ENCODE data around the gene SNX27.
"Not testable (repeated sequence)": the region's sequence is repeated elsewhere in the genome, so short reads cannot be mapped to it uniquely, and the experiment has no call there.

Gene SNX27

DNA sequence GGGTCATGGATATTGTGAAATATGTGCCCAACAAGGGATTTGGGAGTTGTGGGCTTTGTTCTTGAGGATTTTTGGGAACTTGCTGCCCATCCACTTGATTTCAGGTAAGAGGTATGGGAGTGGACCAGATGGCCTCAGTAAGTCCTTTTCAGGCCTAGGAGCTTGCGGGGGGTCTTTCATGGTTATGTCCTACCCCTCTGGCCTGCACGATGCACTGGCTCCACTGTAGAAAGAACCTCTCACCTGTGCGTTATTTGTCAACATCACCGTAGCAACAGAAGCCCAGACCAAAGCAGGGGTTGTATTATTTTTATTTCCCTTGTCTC lies 118.1 kb downstream of the SNX27 start:
- TF ChIP-seq, protein P1, sequence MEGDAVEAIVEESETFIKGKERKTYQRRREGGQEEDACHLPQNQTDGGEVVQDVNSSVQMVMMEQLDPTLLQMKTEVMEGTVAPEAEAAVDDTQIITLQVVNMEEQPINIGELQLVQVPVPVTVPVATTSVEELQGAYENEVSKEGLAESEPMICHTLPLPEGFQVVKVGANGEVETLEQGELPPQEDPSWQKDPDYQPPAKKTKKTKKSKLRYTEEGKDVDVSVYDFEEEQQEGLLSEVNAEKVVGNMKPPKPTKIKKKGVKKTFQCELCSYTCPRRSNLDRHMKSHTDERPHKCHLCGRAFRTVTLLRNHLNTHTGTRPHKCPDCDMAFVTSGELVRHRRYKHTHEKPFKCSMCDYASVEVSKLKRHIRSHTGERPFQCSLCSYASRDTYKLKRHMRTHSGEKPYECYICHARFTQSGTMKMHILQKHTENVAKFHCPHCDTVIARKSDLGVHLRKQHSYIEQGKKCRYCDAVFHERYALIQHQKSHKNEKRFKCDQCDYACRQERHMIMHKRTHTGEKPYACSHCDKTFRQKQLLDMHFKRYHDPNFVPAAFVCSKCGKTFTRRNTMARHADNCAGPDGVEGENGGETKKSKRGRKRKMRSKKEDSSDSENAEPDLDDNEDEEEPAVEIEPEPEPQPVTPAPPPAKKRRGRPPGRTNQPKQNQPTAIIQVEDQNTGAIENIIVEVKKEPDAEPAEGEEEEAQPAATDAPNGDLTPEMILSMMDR (IDR thresholded peaks at IDR 0.05; ENCODE audit: control extremely low read depth, extremely low read depth, low read depth, missing control alignments), result no peak
- DNase-seq (ENCODE audit: extremely low spot score), result no peak
- POLR2A ChIA-PET, result no interaction called here
- CTCF ChIA-PET, result interaction anchor here (0.8 kb wide), 1 partner anchor 9 kb away, joined by 3 read pairs; no protein-coding TSS in a partner anchor

- ChIA-PET POLR2A (no interaction called here), CTCF (interaction anchor here (1.0 to 3.0 kb wide), 3 partner anchors 43 to 197 kb away, joined by 3 to 25 read pairs (median 20); no protein-coding TSS in a partner anchor)
- no peak for DNase-seq (ENCODE audit: extremely low spot score)
- TF ChIP-seq, protein P1 (IDR thresholded peaks at IDR 0.05; ENCODE audit: control extremely low read depth, extremely low read depth, low read depth, missing control alignments), result no peak
Observed at GRCh38 chr1:151733126-151733525, 121.3 kb downstream of the SNX27 start.

DNA sequence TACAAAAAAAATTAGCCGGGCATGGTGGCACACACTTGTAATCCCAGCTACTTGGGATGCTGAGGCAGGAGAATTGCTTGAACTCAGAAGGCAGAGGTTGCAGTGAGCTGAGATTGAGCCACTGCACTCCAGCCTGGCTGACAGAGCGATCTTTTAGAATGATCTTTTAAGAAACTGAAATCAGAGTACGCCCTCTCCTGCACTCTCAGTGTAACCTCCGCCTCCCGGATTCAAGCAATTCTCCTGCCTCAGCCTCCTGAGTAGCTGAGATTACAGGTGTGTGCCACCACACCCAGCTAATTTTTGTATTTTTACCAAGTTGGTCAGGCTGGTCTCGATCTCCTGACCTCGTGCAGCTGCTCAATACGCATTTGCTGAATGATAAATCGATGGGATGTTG lies 122.1 kb downstream of the SNX27 start:
- CTCF ChIA-PET, result interaction anchor here (0.9 to 3.0 kb wide), 15 partner anchors 10 to 393 kb away, joined by 3 to 25 read pairs (median 5); partner anchors contain the start of gene CELF3
- POLR2A ChIA-PET; DNase-seq (ENCODE audit: extremely low spot score): not testable (repeated sequence)

GRCh38 chr1:151737026-151737425 lies 125.2 kb downstream of the SNX27 start:
- TF ChIP-seq, protein P1 (IDR thresholded peaks at IDR 0.05; ENCODE audit: control extremely low read depth, extremely low read depth, low read depth, missing control alignments), result no peak
- ChIA-PET POLR2A (no interaction called here), CTCF (interaction anchor here (0.9 to 1.3 kb wide), 2 partner anchors 9 to 202 kb away, joined by 3 to 5 read pairs; no protein-coding TSS in a partner anchor)
- DNase-seq (ENCODE audit: extremely low spot score), result no peak

GRCh38 chr1:151737479-151737878 lies 125.6 kb downstream of the SNX27 start:
- CTCF ChIA-PET, result interaction anchor here (0.8 to 1.4 kb wide), 4 partner anchors 9 to 212 kb away, joined by 3 to 5 read pairs (median 4); no protein-coding TSS in a partner anchor
- POLR2A ChIA-PET, result no interaction called here
- DNase-seq (ENCODE audit: extremely low spot score), result no peak
- TF ChIP-seq, protein P1 (IDR thresholded peaks at IDR 0.05; ENCODE audit: control extremely low read depth, extremely low read depth, low read depth, missing control alignments), result no peak

GRCh38 chr1:151739590-151740355 lies 127.9 kb downstream of the SNX27 start:
- TF ChIP-seq, protein P1 (IDR thresholded peaks at IDR 0.05; ENCODE audit: control extremely low read depth, extremely low read depth, low read depth, missing control alignments), result no peak
- POLR2A ChIA-PET, result no interaction called here
- DNase-seq (ENCODE audit: extremely low spot score), result no peak
- CTCF ChIA-PET, result interaction anchor here (1.3 kb wide), 1 partner anchor 205 kb away, joined by 4 read pairs; no protein-coding TSS in a partner anchor

DNA sequence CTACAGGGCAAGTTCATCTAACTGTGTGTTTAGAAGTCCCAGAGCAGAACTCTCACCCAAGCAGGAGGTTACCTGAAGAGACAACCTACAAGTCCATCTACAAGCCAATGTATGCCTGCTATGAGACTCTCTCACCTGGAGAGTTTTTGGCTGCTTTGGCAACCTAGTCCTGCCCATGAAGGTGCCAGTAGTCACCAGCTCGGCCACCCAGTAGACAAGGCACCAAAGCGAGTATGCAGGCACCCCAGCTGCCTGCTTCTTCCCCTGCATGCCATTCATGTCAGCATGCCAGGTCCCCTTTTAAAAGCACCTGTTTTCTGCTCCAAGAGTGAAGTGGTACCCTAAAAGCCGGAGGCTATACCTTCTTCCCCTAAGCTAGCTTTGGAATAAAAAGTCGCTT lies 129.7 kb downstream of the SNX27 start:
- TF ChIP-seq, protein P1 (IDR thresholded peaks at IDR 0.05; ENCODE audit: control extremely low read depth, extremely low read depth, low read depth, missing control alignments), result no peak
- ChIA-PET CTCF (no interaction called here), POLR2A (no interaction called here)
- no peak for DNase-seq (ENCODE audit: extremely low spot score)

Measured in GM10248 (cell line).